GM12878 (cell line): ENCODE results near the gene RCAN1. TPM values are rescaled to one million over a fixed set of nuclear protein-coding genes. Genes with fewer than 3 reads are reported as not detected.

Experiments
- ATAC-seq: fragments of 200-7000 bp; cut with Tn5 transposase; 3 replicates; pipeline ENCODE4 v1.9.1; 2020; ENCODE audit warnings: mild to moderate bottlenecking, moderate library complexity
- BruUV-seq: library from RNA; stranded (reverse); fragments of 400-500 nt; replicated peaks from 2 replicates; lab custom pipeline; 2021; lab: Mats Ljungman, UMichigan
- CTCF ChIA-PET: fragments of 300-600 bp; sonication (Branson Sonifier 250); formaldehyde crosslinking; extraction: SDS; loops from one replicate; lab custom pipeline; 2021; ENCODE audit warnings: inconsistent platforms; lab: Yijun Ruan, JAX
- POLR2A ChIA-PET: fragments of 350-600 bp; formaldehyde crosslinking; extraction: SDS; loops from one replicate; lab custom pipeline; 2021; ENCODE audit warnings: inconsistent platforms; lab: Charles Lee
- RAD21 ChIA-PET: fragments of 300-600 bp; sonication (Branson Sonifier 250); formaldehyde crosslinking; loops from one replicate; lab custom pipeline; 2023; ENCODE audit warnings: antibody characterized with exemption; ENCODE audit not compliant: unreplicated experiment; lab: Charles Lee
- SMC1A ChIA-PET: fragments of 300-600 bp; sonication (Branson Sonifier 250); formaldehyde crosslinking; loops from one replicate; lab custom pipeline; 2023; ENCODE audit not compliant: unreplicated experiment, uncharacterized antibody; lab: Charles Lee
- DNase-seq: peaks from one replicate; pipeline ENCODE4 v3.0.0-alpha.2; 2011; ENCODE audit warnings: low read depth, low spot score
- FAIRE-seq: peaks from 3 replicates; lab custom pipeline; 2011; peaks lifted over from hg19 to GRCh38; lab: Jason Lieb, UNC
- H2AFZ ChIP-seq: 2 replicates; pipeline ENCODE4 v1.6.0; 2011; ENCODE audit warnings: low read depth, low read length, control low read depth; ENCODE audit not compliant: control insufficient read depth
- H3K27ac ChIP-seq: 2 replicates; pipeline ENCODE4 v1.5.1; 2011; ENCODE audit warnings: control low read depth; ENCODE audit not compliant: control insufficient read depth, insufficient read depth
- H3K27me3 ChIP-seq, 2 experiments: replicated peaks in 1 of 2; 2 replicates each; pipeline versions ENCODE4 v1.6.0 to v1.6.1; 2011; ENCODE audit warnings: low read length in 1 of 2; ENCODE audit not compliant: control insufficient read depth in 2 of 2, insufficient read depth in 2 of 2
- H3K36me3 ChIP-seq, 2 experiments: 2 replicates each; pipeline ENCODE4 v1.5.1; 2011; ENCODE audit warnings: low read length in 1 of 2; ENCODE audit not compliant: control insufficient read depth in 2 of 2, insufficient read depth in 2 of 2
- H3K4me1 ChIP-seq: 2 replicates; pipeline ENCODE4 v1.6.1; 2011; ENCODE audit warnings: mild to moderate bottlenecking, low read length, moderate library complexity, mixed read lengths; ENCODE audit not compliant: control insufficient read depth, insufficient read depth
- H3K4me2 ChIP-seq: 2 replicates; pipeline ENCODE4 v1.6.0; 2011; ENCODE audit warnings: control low read depth; ENCODE audit not compliant: control insufficient read depth, insufficient read depth
- H3K4me3 ChIP-seq: fragments of 200-600 bp; sonication (generic); 2 replicates; pipeline ENCODE4 v1.5.1; 2016
- H3K79me2 ChIP-seq: 2 replicates; pipeline ENCODE4 v1.6.0; 2011; ENCODE audit warnings: low read length; ENCODE audit not compliant: control insufficient read depth, insufficient read depth
- H3K9ac ChIP-seq: 2 replicates; pipeline ENCODE4 v1.8.0; 2011; ENCODE audit warnings: low read length, control low read depth, mixed read lengths; ENCODE audit not compliant: control insufficient read depth, insufficient read depth
- H3K9me3 ChIP-seq: replicated peaks from 3 replicates; pipeline ENCODE4 v1.5.1; 2011; ENCODE audit warnings: mild to moderate bottlenecking, low read length; ENCODE audit not compliant: control insufficient read depth, insufficient read depth
- H4K20me1 ChIP-seq: 2 replicates; pipeline ENCODE4 v1.6.0; 2011; ENCODE audit not compliant: control insufficient read depth, insufficient read depth
- BCL11A ChIP-seq: IDR thresholded peaks from 2 replicates; pipeline ENCODE4 v1.6.1; 2011; ENCODE audit warnings: low read depth, low read length
- CBX3 ChIP-seq: fragments of 200-600 bp; sonication (generic); IDR thresholded peaks from 2 replicates; pipeline ENCODE4 v1.6.1; 2016; ENCODE audit warnings: low read depth, borderline replicate concordance
- ETV6 ChIP-seq, 2 experiments: fragments of 450-650 bp in 1 of 2; IDR thresholded peaks in 1 of 2; conservative IDR thresholded peaks in 1 of 2; 2 replicates each; pipeline ENCODE4 v1.6.1; 2014; ENCODE audit warnings: antibody characterized with exemption in 1 of 2, borderline replicate concordance in 1 of 2, low read depth in 1 of 2, mild to moderate bottlenecking in 1 of 2, moderate library complexity in 1 of 2
- FOXM1 ChIP-seq: IDR thresholded peaks from 2 replicates; pipeline ENCODE4 v1.6.1; 2012; ENCODE audit warnings: low read depth, mild to moderate bottlenecking, inconsistent platforms, low read length, moderate library complexity
- IRF4 ChIP-seq: IDR thresholded peaks from 2 replicates; pipeline ENCODE4 v1.6.1; 2011; ENCODE audit warnings: low read depth, low read length
- KAT2A ChIP-seq: conservative IDR thresholded peaks from 2 replicates; pipeline ENCODE4 v1.6.1; 2011; ENCODE audit warnings: low read depth, low read length; ENCODE audit not compliant: control insufficient read depth
- MLLT1 ChIP-seq: fragments of 450-650 bp; IDR thresholded peaks from 2 replicates; pipeline ENCODE4 v1.6.1; 2016; ENCODE audit warnings: mild to moderate bottlenecking
- NFYB ChIP-seq: IDR thresholded peaks from 2 replicates; pipeline ENCODE4 v1.6.1; 2011; ENCODE audit warnings: low read depth, mild to moderate bottlenecking, low read length, improper control_type of control experiment, moderate library complexity; ENCODE audit not compliant: insufficient read depth
- RAD51 ChIP-seq: fragments of 450-650 bp; IDR thresholded peaks from 2 replicates; pipeline ENCODE4 v1.6.1; 2016; ENCODE audit warnings: moderate library complexity, mild to moderate bottlenecking, inconsistent platforms
- RBBP5 ChIP-seq: fragments of 200-600 bp; sonication (generic); conservative IDR thresholded peaks from 2 replicates; pipeline ENCODE4 v1.6.1; 2016
- RCOR1 ChIP-seq: conservative IDR thresholded peaks from 2 replicates; pipeline ENCODE4 v1.6.1; 2012; ENCODE audit warnings: low read depth, low read length, improper control_type of control experiment
- SMAD1 ChIP-seq: fragments of 450-650 bp; IDR thresholded peaks from 2 replicates; pipeline ENCODE4 v1.6.1; 2018; ENCODE audit warnings: mild to moderate bottlenecking, low read depth; ENCODE audit not compliant: partially characterized antibody
- SPI1 ChIP-seq: IDR thresholded peaks from 2 replicates; pipeline ENCODE4 v1.6.1; 2011; ENCODE audit warnings: low read depth, mild to moderate bottlenecking, low read length, moderate library complexity, borderline replicate concordance; ENCODE audit not compliant: insufficient read depth
- ZNF622 ChIP-seq: fragments of 450-650 bp; IDR thresholded peaks from 2 replicates; pipeline ENCODE4 v1.6.1; 2017; ENCODE audit warnings: mild to moderate bottlenecking, inconsistent platforms
- ZZZ3 ChIP-seq: IDR thresholded peaks from 2 replicates; pipeline ENCODE4 v1.6.1; 2011; ENCODE audit warnings: low read depth; ENCODE audit not compliant: control insufficient read depth, insufficient read length
- whole genome bisulfite sequencing: methylation state at CpG from one replicate; pipeline ENCODE4 v1.1.6; 2016; ENCODE audit warnings: low lambda C conversion rate; ENCODE audit not compliant: insufficient replicate concordance, insufficient coverage; ENCODE audit errors: missing lambda C conversion rate; 5-methylcytosine and 5-hydroxymethylcytosine counted together
- in situ Hi-C: fragments of 300-500 bp; cut with MboI; formaldehyde crosslinking; loops from 9 replicates; pipeline ENCODE4 v1.14.3; 2018; ENCODE audit warnings: mixed read lengths
- intact Hi-C: fragments of 100-400 bp; cut with micrococcal nuclease; formaldehyde crosslinking; loops from one replicate; pipeline ENCODE4 v1.14.2; 2022; ENCODE audit not compliant: unreplicated experiment
- polyA plus RNA-seq, 11 experiments: library from polyadenylated mRNA; depleted of rRNA in 4 of 11; unstranded in 6 of 11; stranded (reverse) in 5 of 11; fragments of >200 nt; fragmentation: Nextera tagmentation in 4 of 11; fragmentation: Illumina TruSeq in 1 of 11; extraction: Ambion mirVana in 4 of 11; extraction: Trizol in 1 of 11; gene quantifications; 1 replicate in 1 of 11; 2 replicates in 10 of 11; pipeline versions ENCODE4 v1.2.1 to v1.2.3, GENCODE V29; 2011 to 2016; ENCODE audit warnings: inconsistent platforms in 2 of 11, missing spikeins in 2 of 11, low read depth in 1 of 11
- total RNA-seq, 4 experiments: library from RNA; depleted of rRNA in 3 of 4; stranded (reverse); fragments of >200 nt in 3 of 4; fragmentation: Illumina TruSeq in 1 of 4; extraction: Trizol in 1 of 4; gene quantifications; 2 replicates each; pipeline versions ENCODE4 v1.2.1 to v1.2.3, GENCODE V29; 2013 to 2021
- TF ChIP-seq, protein P1 (sequence below): fragments of 450-650 bp; IDR thresholded peaks from 2 replicates; pipeline ENCODE4 v1.6.1; 2018; ENCODE audit warnings: borderline replicate concordance, mild to moderate bottlenecking; ENCODE audit not compliant: partially characterized antibody

RCAN1 gene
- total and polyA plus RNA-seq, 10 of the 15 experiments (the other 5 are each of a cell fraction or from before 2014, with no cell fraction given): 2.8 to 12.9 (median 10.5) TPM

- H3K27ac ChIP-seq: no peak overlapping the region
- H3K9me3 ChIP-seq: no peaks in the 10 kb centered on the region
- no peaks in the 10 kb centered on the region for H3K79me2 ChIP-seq
- no peaks in the 10 kb centered on the region for H4K20me1 ChIP-seq
- FAIRE-seq (no peak), DNase-seq (no peak), ATAC-seq (no peak)
- H3K36me3 ChIP-seq: no peaks in the 10 kb centered on the region; a peak in 1 of 4 replicates
- ChIA-PET RAD21 (interaction anchor here (0.9 kb wide), 1 partner anchor 86 kb away, joined by 3 read pairs; no protein-coding TSS in a partner anchor), CTCF (interaction anchor here (1.1 to 1.4 kb wide), 2 partner anchors 15 to 90 kb away, joined by 3 to 4 read pairs; no protein-coding TSS in a partner anchor), SMC1A (interaction anchor here (1.0 kb wide), 1 partner anchor 86 kb away, joined by 3 read pairs; no protein-coding TSS in a partner anchor), POLR2A (no interaction called here)
- 83% methylated on average over 18 of the region's 18 CpGs for WGBS
- intact Hi-C loops: no loop called here
- BruUV-seq: no TSS peak
- no peaks in the 10 kb centered on the region for H3K4me1 ChIP-seq
- H2AFZ ChIP-seq: no peak overlapping the region
- H3K9ac ChIP-seq: no peak overlapping the region
- no peaks in the 10 kb centered on the region for H3K27me3 ChIP-seq
- H3K4me3 ChIP-seq: no peak overlapping the region
- TF ChIP-seq KAT2A (no peak), RBBP5 (no peak), SMAD1 (no peak), RAD51 (no peak), BCL11A (no peak), MLLT1 (no peak), ZZZ3 (no peak), CBX3 (no peak), NFYB (no peak), ETV6 (conservative IDR thresholded peaks at IDR 0.05 in 1 of 2, IDR thresholded peaks at IDR 0.05 in 1 of 2; ENCODE audit: borderline replicate concordance in 1 of 2, low read depth in 1 of 2) (no peak), FOXM1 (no peak), SPI1 (no peak), IRF4 (no peak), RCOR1 (no peak), ZNF622 (no peak)
- TF ChIP-seq, protein P1, sequence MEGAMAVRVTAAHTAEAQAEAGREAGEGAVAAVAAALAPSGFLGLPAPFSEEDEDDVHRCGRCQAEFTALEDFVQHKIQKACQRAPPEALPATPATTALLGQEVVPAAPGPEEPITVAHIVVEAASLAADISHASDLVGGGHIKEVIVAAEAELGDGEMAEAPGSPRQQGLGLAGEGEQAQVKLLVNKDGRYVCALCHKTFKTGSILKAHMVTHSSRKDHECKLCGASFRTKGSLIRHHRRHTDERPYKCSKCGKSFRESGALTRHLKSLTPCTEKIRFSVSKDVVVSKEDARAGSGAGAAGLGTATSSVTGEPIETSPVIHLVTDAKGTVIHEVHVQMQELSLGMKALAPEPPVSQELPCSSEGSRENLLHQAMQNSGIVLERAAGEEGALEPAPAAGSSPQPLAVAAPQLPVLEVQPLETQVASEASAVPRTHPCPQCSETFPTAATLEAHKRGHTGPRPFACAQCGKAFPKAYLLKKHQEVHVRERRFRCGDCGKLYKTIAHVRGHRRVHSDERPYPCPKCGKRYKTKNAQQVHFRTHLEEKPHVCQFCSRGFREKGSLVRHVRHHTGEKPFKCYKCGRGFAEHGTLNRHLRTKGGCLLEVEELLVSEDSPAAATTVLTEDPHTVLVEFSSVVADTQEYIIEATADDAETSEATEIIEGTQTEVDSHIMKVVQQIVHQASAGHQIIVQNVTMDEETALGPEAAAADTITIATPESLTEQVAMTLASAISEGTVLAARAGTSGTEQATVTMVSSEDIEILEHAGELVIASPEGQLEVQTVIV: no peak
- in situ Hi-C loops: no loop called here
- no peak overlapping the region for H3K4me2 ChIP-seq
Observed at GRCh38 chr21:34596561-34597271, 18.2 kb downstream of the RCAN1 start.
